Measurements from ENCODE around the gene DPY19L2.
"Not testable (repeated sequence)": the region's sequence is repeated elsewhere in the genome, so short reads cannot be mapped to it uniquely, and the experiment has no call there.

Gene DPY19L2

DNA sequence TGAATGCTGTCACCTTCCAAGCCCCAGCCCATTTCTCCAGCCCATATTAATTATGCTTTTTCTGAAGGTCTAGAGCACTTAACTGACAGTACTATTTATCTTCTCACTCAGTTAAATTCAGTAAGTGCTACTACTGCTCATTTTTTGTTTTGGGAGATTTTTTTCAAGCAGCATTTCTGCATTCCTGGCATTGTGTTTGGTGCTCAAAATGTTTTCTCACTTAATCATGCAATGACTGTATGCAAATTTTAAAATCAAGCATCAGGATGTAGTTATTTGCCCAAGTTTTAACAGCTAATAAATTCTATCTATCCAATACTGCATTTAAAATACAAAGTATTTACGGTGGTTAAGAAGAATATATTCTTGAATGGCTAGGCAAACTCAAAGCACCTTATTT, 1.6 kb upstream of the DPY19L2 start:
- H3K4me3 ChIP-seq (ENCODE audit: low read depth, low read length) = not testable (repeated sequence)

DNA sequence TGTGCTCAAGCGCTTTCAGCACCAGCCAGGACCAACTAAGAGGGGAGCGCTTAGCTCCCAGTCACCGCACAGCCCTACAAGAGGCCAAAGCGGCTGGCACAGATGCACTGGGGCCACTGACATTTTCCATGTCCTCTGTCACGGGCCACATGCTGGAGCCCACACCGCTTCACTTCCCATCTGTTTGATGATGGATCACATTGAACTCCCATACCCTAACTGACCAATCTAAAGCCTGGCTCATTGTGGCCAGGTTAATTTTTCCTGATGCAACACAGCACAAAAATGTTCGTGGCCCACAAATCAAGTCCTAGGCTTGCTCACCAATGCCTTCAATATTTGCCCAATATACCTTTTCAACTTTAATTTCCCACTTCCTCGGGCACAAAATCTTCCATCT, 1.1 kb upstream of the DPY19L2 start:
- not testable (repeated sequence) for H3K4me3 ChIP-seq (ENCODE audit: low read depth, low read length)

DNA sequence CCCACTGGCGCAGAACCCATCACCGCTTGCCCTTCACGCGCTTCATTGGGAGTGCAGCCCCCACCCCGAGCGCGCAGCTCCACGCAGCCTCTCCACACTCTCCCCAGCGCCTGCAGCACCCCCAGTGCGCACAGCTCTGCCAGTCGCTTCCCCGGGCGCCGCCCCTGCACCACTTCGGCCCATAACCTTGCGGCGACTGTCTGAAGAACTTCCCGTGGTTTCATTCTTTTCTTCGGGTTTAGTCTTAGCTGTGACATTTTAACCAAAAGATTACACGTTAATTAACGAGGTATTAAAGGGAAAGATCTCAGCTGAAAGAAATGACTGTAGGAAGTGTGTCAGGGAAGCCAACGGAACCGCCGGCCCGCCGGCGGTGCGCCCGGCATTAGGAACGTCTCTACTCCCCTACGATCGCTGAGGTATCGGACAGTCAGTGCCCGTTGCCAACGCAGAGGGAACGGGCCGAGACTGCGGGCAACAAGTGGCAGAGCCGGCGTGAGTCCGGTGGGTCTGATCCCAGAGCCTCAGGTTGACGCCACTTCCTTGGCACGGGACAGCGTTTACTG, 590 bp upstream of the DPY19L2 start:
- peak overlapping the region; percentile 68 for H3K4me3 ChIP-seq (ENCODE audit: low read depth, low read length)

DNA sequence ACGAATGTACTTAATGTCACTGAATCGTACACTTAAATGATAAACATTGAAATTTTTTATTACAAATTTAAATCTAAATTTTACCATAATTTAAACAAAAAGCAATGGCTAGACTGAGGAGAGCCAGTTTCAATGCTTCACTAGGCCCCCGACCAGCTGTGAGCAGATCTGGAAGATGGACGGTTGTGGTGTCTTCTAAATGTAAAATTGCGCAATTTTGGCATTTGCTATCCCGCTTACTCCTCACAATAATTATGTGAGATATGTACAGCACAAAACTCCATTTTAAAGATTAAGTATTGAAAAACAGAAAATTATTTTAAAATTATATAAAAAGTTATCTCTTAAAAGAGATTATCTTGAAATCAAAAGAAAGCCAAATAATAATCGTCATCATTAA, 5.3 kb downstream of the DPY19L2 start:
- not testable (repeated sequence) for H3K4me3 ChIP-seq (ENCODE audit: low read depth, low read length)

DNA sequence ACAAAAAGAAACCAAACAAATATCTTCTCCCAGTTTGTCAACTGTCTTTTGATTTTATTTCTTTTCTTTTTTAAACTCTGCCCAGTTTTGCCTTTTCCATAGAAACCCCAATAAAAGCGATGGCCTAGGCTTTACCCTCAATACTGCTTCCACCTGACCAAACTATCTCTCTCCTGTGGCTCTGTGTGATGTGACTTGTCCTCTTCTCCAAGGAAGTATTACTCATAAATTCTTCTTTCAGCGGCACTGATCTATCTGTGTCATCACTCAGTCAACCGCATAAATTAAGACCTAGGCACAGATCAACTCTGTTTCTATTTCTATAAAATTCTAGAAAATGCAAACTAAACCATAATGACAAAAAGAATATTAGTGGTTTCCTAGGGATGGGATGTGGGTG, 9.8 kb downstream of the DPY19L2 start:
- H3K4me3 ChIP-seq (ENCODE audit: low read depth, low read length) = not testable (repeated sequence)

DNA sequence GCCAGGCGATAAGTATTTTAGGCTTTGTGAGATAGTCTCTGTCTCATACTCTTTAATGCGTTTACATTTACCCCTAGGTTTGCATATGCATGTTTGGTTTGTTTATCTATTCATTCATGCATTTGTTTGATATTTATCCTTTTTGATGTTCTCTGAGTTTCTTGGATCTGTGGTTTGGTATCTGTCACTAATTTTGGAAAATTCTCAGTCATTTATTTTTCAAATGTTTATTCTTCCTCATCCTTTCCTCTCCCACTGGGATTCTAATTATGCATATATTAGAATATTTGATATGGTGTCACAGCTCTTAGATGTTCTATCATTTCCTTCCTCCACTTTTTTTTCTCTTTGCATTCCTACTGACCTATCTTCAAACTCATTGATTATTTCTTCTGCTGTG, 11.9 kb downstream of the DPY19L2 start:
- not testable (repeated sequence) for H3K4me3 ChIP-seq (ENCODE audit: low read depth, low read length)

DNA sequence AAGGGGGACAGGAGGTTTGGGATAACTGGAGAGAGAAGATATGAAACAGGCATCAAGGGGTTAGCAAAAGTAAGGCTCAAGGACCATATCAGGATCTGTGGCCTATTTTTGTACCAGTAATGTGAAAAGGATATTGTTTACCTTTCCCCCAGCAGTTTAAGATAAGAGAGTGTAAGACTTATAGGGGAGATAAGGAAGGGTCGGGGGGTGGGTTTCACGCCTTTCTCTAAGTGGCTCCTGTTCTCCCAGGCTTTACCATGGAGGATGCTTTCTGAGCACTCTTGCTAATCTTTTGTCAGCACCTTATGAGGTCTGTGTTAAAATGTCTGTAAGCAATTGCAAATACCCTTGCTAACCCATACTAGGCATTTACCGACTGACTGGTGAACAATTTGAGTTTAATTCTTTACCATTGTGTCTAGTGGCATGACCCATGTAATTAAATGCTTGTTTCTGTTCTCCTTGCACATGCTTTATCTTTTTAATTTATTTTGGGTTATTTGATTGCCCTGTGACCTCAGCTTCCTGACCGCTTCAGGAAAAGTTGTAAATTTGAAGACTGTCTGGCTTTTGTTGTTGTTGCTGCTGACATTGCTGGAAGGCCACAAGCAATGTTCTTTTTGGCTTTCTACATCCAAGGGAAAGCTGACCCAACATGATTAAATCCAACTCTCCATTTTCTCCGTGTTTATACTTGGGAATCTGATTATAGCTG, 12.6 kb downstream of the DPY19L2 start:
- not testable (repeated sequence) for H3K4me3 ChIP-seq (ENCODE audit: low read depth, low read length)

DNA sequence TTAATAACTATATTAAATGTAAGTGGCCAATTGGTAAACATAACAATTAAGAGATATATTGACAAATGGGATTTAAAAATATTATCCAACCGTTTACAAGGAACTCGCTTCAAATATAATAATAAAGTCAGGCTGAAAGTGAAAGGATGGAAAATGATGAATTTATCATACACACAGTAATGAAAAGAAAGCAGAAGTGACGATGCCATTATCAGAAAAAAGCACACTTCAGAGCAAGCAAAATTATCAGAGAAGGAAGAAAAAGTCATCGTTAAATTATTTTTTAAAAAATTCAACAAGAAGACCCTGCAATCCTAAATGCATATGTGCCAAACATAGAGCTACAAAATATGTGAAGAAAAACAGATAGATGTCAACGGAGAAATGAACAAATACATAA, 13.8 kb downstream of the DPY19L2 start:
- not testable (repeated sequence) for H3K4me3 ChIP-seq (ENCODE audit: low read depth, low read length)

DNA sequence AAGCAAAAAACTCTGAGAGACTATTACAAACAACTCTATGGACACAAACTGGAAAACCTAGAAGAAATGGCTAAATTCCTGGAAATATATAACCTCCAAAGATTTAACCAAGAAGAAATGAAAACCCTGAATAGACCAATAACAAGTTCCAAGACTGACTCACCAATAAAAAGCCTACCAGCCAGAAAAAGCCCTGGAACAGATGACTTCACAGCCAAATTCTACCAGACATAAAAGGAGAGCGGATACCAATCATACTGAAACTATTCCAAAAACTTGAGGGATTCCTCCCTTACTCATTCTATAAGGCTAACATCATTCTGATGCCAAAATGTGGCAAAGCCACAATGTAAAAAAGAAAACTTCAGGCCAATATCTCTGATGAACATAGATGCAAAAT, 18.8 kb downstream of the DPY19L2 start:
- not testable (repeated sequence) for H3K4me3 ChIP-seq (ENCODE audit: low read depth, low read length)

DNA sequence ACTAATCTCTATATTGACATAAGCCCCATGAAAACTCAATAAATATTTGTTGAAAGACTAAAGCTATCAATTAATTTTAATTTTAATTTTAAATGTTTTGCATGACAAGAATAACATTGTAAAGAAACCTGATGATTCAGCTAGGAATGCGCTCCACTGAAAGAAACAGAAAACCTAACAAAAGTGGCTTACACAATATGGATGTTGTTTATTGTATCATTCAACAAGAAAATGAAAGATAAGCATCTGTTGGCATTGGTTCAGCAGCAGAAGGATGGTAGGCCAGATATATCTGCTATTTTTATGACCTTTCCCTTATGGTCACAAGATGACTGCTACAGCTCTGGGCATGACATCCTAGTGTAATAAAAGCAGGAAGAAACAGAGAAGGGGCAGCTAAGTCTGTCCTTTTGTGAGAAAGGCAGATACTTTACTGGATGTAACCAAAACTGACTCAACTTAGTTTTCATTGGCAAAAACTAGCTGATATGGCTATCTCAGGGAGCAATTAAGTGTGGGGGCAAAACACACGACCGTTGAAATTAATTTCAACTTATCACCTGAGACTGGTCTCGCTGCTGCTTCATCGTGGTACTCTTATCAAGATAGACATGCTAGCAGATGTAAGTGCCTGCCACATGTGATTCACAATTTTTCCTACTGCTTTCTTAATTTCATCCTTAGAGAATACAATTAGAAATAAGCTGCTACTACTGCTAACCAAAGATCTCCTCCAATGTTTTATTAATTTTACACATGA, 24.7 kb downstream of the DPY19L2 start:
- H3K4me3 ChIP-seq (ENCODE audit: low read depth, low read length) = not testable (repeated sequence)

DNA sequence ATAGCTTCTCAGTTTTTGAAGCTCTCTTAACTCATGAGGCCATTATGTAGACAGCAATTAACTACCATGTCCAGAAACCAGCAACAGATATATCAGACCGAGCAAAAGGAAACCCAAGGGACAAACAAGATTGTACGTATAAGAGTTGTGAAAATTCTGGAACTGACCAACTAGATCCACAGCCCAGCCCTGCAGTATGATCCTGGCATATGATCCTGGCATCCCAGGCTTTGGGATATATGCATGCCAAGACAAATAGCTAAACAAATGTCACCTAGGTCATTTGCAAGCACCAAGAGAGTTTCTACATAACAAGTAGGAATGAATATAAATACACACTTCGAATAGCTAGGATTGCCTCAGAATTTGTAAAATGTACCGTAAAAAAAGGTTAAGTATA, 44.0 kb downstream of the DPY19L2 start:
- not testable (repeated sequence) for H3K4me3 ChIP-seq (ENCODE audit: low read depth, low read length)

DNA sequence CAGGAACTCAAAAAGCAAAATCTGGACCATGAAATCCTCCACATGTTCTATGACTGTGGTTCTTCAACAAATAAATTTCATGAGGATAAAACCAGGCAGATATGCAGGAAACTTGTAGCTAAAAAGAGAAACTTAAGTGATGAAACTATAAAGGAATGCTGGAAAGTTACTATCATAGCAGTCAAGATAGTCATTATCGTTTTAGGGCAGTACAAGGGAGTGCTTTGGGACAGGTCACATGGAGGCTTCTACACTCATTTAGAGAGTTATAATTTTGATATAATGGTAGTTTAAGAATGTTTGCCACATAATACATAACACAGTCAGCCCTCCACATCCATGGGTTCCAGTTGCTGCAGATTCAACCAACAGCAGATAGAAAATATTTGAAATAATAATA, 52.7 kb downstream of the DPY19L2 start:
- not testable (repeated sequence) for H3K4me3 ChIP-seq (ENCODE audit: low read depth, low read length)

DNA sequence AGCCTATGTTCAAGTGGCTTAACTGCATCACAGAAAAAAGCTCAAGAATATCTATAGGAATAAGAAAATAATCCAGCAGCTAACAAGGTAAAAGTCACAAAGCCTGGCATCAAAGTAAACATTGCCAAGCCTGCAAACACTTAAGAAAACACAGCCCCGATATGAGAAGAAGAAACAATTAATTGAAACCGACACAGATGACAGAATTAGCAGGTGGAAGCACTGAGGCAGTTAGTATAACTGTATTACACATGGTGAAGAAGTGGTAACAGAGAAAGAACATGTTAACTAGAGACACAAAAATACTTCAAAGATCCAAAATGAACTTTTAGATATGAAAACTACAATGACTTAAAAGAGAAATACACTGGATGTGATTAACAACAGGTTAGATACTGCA, 57.0 kb downstream of the DPY19L2 start:
- H3K4me3 ChIP-seq (ENCODE audit: low read depth, low read length) = not testable (repeated sequence)

DNA sequence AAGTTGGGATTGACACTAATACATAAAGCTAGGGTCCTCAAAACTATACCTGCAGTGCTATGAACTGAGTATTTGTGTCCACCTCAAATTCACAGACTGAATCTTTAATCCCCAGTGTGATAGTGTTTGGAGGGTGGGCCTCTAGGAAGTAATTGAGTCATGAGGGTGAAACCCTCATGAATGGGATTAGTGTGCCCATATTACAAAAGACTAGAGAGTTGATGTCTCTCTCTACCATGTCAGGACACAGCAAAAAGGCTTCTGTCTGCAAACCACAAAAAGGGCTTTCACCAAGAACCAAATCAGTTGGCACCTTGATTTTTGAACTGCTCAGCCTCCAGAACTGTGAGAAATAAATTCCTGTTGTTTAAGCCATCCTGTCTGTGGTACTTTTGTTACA, 59.0 kb downstream of the DPY19L2 start:
- H3K4me3 ChIP-seq (ENCODE audit: low read depth, low read length) = not testable (repeated sequence)

DNA sequence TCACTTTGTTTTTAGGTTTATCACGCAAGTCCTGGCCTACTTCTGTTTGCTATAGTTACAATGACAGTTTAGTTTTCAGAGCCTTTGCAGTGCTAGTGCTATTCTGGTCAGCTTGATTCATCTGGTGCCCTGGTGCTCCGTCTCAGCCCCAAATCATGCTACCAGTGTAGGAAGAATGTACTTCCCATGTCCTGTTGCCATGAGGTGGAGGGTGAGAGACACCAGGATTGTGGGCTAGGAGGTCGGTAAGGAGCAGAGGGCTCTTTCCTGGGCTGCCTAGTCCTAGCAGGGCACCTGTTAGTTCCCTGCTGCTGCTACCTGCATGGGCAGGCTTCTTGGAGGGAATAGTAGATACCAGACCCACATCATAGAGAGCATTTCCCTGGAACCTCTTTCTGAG, 63.3 kb downstream of the DPY19L2 start:
- H3K4me3 ChIP-seq (ENCODE audit: low read depth, low read length) = not testable (repeated sequence)

DNA sequence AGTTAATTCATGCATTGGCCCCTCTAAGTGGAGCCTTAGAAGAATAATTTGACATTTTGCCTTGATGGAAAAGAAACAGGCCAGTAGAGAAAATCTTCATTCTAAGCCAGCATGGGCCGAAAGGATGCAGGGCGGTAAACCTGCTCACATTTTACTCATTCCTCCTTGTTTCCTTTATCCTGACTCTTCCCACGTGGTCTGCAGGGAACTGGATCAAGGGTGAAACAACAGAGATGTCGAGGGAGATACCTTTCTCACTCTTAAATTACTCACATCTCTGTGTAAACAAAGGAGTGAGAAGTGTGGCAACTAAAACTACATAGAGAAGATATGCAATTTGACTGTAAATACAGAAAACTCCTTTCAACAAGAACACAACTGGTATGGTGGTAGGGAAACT, 73.5 kb downstream of the DPY19L2 start:
- H3K4me3 ChIP-seq (ENCODE audit: low read depth, low read length) = not testable (repeated sequence)

DNA sequence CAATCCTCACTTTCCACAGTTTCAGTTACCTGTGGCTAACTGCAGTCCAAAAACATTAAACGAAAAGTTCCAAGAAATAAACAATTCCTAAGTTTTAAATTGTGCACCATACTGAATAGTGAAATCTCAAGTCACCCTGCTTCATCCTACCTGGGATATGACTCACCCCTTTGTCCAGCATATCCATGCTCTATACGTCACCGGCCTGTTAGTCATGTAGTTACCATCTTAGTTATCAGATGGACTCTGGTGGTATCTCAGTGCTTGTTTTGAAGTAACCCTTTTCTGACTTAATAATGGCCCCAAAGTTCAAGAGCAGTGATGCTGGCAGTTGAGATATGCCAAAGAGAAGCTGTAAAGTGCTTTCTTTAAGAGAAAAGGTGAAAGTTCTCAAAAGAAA, 83.9 kb downstream of the DPY19L2 start:
- H3K4me3 ChIP-seq (ENCODE audit: low read depth, low read length) = not testable (repeated sequence)

DNA sequence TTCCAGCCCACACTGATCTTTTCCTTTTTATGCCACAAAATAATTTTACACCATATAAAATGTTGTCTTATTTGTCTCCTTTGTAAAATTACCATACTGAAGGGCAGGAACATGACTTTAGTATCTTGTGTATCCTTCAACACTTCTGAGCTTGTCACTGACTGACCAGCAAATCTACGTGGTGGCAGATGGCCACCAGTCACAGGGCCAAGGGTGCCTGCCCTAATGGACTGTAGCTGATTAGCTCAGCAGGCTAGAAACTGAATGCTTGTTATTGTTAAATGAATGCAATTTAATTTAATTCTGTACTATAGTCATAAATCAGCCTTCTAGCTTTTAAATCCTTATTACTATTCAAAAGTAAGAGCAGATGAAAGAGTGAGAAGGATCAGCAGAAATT, 85.0 kb downstream of the DPY19L2 start:
- H3K4me3 ChIP-seq (ENCODE audit: low read depth, low read length) = not testable (repeated sequence)

DNA sequence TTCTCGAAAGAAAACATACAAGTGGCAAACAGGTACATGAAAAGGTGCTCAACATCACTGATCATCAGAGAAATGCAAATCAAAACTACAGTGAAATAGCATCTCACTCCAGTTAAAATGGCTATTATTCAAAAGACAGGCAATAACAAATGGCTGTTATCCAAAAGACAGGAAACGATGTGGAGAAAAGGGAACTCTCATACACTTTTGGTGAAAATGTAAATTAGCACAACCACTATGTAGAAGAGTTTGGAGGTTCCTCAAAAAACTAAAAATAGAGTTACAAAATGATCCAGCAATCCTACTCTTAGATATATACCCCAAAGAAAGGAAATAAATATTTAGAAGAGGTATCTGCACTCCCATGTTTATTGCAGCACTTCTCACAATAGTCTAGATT, 90.7 kb downstream of the DPY19L2 start:
- H3K4me3 ChIP-seq (ENCODE audit: low read depth, low read length) = not testable (repeated sequence)

DNA sequence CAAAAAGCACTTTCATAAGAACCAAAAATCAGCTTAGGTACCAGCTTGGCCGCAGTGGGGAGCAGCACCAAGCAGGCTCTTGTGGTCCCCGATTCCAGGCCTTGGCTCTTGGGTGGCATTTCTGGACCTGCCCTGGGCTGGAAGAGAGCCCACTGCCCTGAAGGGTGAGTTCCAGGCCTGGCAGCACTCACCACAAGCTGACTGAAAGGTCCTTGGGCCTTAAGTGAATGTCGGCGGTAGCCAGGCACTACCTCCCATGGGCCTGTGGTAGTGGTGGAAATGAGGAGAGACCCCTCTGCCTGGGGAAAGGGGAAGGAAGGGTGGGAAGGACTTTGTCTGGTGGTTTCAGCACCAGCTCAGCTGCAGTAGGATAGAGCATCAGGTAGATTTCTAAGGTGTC, 96.3 kb downstream of the DPY19L2 start:
- H3K4me3 ChIP-seq (ENCODE audit: low read depth, low read length) = not testable (repeated sequence)

DNA sequence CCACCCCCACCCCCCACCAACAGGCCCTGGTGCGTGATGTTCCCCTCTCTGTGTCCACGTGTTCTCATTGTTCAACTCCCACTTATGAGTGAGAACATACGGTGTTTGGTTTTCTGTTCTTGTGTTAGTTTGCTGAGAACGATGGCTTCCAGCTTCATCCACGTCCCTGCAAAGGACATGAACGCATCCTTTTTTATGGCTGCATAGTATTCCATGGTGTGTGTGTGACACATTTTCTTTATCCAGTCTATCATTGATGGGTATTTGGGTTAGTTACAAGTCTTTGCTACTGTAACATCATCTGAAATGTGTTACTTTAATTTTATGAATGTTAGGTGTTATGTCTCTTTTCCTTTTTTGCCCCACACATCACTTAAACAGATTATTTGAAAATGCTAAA, 109.8 kb downstream of the DPY19L2 start:
- not testable (repeated sequence) for H3K4me3 ChIP-seq (ENCODE audit: low read depth, low read length)

DNA sequence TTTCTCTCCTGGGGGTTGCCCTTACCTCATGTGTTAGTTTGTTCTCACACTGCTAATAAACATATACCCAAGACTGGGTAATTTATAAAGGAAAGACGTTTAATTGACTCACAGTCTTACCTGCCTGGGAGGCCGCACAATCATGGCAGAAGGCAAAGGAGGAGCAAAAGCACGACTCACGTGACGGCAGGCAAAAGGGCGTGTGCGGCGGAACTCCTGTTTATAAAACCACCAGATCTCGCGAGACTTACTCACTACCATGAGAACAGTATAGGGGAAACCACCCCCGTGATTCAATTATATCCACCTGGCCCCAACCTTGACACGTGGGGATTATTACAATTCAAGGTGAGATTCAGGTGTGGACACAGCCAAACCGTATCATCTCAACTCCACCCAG, 116.9 kb downstream of the DPY19L2 start:
- H3K4me3 ChIP-seq (ENCODE audit: low read depth, low read length) = not testable (repeated sequence)

Data from WI38 (cell line).